SKM-1 treated with dmso at 0.1 percent for 144 hours (cell line): ENCODE results near the gene FILIP1L.

Experiments
- DNase-seq: peaks from one replicate; lab custom pipeline; 2025; ENCODE audit not compliant: unreplicated experiment; lab: John Stamatoyannopoulos, UW

Gene FILIP1L

DNA sequence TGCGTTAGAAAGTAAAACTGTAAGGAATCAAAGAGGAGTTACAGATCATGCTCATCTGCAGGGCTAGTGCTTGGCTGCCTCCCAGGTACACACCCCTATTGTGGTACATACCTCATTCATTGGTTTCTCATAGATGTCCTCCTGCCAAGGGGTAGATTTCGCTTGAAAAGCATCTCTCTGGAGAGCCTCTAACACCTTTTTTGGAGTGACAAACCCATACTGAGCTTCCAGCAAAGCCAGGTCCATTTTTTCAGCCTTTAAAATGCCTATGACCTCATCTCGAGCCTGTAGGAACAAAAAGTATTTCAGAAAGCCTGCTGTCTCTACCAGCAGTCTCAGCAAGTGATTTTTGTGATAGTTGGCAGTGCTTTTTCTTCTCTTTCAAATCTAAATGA lies 184.6 kb downstream of the FILIP1L start:
- DNase-seq = no peak

DNA sequence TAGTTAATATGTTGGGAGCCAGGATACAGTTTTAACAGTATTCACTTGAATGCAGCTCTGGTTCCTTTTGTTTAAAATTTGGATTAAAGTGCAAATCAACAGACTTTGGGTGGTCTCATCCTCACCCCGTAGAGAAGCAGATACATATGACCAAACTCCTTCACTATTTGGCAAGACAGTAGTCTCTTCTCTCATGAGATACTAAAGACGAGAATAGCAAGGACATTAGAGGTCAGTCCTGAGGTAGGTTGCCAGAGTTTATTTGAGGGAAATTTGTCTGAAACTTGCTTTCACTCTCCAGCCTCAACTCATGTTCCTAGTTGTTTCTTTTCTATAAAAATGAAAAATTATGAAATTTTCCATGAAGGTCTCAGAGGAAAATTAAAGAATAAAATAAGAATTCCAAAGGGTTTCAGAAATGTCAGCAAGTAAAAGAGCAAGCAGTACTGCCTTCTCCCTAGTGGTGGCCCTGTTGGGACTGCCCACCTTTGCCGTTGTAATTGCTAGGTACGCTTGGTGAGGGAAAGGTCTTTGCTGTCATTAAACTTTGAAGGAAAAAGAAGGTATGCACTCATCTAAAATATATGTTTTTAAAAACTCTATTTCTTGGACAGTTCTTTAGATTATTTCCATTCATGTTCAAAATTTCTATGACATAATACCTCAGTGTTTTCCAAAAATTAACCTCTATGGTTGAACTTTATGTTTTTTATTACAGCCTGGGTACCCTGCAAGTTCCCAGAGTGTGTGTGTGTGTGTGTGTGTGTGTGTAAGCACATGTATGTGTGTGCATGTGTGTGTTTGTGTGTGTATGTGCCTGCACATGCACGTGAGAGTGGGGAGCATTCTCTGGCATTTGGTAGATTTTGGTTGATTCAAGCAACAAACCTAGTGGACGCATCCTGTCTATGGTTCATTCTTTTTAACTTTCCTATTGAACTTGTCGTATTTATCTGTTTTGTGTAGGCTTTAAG lies 185.2 kb downstream of the FILIP1L start:
- DNase-seq = no peak

DNA sequence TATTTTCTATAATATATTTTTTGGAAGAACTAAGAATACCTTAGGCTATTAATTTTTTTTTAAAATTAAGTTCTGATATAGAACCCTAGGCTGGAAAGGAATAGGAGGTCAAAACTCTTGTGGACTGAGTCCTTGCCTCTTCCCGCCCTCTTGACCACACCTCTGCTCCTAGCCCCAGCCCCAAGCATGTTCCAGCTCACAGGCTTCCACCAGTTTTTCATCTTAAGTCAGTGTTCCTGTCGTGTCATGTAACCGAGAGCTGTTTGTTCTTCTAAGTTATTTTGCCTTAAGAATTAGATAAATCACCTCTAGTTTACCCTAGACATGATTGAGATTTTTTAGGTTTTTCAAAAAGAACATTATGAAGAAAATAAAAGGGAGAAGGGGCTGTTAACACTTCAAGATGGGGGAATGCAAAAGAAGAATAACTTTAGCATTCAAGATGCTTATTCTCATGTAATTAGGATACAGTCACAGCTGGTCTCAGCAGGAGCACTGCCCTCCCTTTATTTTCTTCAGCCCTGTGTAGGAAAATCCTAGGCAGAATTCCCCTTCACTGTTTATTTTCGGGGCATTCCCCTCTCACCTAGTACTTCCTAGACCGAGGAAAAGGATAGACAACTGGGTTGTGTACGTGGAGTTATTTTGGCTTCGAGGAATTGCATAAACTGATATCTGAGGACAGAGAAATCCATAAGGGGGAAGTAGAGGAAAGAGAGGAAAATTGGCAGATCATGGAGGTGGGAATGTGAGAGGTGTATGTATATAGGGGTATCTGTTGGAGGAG lies 186.4 kb downstream of the FILIP1L start:
- no peak for DNase-seq

DNA sequence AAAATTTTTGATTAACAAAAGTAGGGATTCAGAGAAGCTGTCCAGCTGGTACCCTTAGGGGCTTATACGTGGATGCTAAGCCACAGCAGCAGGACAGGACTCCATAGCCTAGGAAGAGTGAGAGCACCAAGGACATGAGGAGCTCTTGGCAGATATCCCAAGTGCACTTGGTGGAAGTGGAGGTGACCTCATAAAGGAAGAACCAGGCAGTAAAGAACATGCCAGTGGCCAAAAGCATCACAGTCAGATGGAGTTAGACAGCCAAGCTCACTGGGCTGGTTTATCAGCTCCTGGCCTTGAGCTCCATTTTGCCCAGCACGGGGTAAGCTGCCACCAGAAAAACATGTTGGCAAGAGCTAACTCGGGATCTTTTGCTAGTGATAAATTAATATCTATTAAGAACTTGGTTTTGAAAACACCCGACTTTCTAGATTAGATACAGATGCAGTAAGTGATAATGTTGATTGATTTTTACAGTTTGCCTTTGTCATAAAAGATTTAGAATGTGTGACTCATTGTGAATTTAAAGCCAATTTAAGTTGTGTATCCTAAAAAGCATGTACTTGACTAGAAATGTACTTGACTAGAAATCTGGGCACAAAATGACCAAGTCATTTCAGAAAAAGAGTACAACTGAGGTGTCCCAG lies 188.6 kb downstream of the FILIP1L start:
- DNase-seq = no peak

DNA sequence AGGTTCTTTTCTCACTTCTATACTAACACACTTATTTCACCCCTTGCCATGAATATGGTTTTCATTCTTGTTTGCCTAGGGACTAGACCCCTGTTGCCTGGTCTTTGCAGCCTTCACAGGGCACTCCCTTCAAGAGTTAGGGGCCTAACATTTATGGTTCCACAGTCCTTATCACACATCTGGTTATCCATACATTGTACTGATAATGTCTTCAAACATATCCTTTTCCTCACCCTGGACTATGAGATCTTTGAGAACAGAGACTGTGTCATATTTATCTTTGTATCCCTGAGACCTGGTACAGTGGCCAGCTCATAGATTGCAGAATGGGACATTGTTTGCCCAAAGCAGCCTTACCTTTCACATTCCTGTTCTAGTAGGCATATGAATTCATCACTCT lies 190.4 kb downstream of the FILIP1L start:
- DNase-seq = no peak

DNA sequence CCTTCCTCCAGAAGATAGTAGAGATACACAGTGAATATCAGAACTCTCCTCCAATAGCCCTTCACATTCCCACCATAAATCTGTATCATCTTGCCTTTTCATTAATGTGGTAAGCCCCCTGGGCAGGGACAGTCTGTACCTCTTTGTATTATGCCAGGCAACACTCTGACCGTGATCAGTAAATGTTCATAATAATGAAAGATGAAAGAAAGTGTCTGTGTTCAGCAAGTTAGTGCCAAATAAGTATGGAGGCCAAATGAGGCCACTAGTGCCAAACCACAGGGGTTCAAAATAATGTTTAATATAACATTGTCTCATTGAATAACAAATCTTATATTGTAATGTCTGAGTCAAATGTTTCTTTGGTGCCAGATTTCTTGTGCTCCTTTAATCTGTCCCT lies 192.3 kb downstream of the FILIP1L start:
- DNase-seq = no peak

DNA sequence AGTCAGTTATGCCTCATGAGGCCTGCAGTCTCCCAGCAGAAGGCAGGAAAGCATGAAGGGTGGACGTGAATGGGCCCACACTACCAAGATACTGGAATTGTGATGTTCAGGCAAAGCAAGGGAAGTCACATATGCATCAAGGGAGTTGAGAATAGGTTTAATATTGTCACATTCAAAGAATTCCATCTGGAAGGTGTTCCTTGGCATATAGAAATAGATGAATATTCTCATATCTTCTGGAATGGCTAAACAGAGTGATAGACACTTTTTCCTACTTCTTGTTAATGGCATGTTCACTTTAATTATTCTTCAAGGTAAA lies 193.0 kb downstream of the FILIP1L start:
- DNase-seq = no peak

DNA sequence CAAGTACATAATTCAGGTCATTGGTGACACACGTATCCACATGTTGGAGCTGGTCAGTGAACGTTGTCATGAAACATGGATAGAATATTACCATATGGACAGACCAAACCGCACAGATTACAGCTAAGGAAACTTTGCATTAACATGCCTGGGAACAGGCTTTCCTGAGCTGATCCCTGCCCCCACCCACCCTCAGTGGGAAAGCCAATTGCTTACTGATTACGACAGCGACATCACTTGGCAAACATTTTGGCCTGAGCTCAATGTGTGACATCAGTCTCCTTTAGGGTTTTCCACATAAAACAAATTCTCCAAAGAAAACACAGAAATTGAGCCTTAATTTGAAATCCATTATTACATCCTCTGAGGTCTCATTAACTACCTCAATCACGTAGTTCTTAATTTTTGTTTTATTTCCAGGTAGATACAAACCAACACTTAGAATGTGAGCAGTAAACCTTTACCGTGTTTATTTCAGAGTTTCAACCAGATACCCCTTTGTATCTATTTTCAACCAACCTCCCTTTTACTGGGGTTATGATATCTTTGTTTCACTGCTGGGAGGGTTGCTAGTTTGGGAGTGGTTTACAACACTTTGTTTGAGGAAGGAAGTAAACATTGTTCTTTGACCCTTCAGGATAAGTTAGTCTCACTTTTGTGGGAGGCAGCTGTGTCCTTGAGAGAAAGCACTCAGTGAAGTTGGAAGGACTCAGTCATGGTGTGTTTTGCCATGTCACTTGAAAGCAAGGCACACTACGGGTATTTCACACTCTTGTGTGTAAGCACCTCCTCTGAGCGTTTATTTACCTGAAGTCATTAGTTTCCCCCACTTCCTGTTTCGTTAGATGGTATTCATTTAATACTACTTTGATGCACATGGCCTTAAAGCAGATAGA lies 193.6 kb downstream of the FILIP1L start:
- DNase-seq = peak; percentile 17

DNA sequence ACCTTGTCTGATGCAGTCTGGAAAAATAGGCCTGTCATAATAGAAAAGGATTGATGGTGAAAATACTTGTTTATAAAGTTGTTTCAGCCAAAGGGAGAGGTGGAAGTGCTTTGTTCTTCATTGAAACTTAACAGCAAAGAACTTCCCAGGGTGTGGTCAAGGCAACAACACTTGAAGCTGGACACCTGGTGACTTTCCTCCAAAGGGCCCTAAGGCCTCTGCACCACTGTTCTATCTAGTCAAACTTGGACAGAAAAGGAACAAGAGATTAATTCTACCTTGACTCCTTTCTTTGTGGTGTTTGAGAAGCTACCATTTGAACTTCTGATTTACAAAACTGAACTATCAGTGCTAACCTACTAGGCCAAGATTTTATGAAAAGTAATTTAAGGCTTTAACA lies 194.6 kb downstream of the FILIP1L start:
- no peak for DNase-seq

DNA sequence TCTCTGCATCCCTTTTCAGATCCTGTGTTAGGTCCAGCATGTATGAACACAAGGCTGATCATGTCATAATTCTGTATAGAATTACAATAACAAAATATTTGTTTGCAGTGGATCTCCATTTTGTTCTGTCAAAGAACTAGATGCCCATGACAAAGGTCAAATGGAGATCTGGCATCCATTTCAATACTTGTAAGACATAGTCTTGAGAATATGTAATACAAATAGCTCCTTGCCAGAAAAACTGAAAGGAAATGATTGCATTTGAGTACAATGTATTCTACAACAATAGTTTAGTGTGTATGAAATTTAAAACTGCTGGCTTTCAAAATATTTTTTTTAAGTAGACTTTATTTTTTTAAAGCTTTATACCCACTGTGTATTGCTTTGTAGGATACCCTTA lies 195.6 kb downstream of the FILIP1L start:
- no peak for DNase-seq

DNA sequence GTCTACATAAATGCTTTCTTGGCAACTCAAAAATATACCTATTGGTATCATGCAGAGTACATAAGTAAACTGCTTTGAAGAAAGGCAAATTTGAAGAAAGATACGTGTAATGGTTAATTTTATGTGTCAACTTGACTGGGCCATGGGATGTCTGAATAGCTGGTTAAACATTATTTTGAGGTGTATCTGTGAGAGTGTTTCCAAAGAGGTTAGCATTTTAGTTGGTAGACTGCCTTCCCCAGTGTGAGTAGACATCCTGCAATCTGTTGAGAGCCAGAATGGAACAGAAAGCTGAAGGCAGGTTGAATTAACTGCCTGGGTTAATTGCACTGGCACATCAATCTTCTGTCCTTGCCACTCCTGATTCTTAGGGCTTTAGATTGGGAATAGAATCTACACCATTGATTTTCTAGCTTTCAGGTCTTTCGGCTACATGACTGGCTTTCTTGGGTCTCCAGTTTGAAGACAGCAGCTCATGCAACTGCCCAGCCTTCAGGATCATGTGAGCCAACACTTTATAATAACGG lies 198.3 kb downstream of the FILIP1L start:
- DNase-seq = no peak

DNA sequence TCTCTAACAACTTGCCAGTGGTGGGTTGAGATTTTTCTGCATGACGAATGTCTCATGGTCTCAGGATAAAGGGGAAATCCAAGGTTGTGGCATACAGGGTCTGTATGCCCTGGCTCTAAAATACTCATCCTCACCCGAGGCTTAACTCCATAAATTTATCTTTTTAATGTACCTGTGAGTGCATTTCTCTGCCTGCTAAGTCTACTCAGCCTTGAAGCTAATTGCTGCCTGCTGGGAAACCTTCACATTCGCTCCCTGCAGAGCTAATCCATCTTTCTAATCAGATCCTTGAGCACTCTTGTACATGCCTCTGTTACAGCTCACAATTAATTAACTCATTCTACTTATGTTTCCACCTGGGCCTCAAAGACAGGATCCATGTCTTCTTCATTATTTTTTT lies 202.9 kb downstream of the FILIP1L start:
- DNase-seq = no peak

DNA sequence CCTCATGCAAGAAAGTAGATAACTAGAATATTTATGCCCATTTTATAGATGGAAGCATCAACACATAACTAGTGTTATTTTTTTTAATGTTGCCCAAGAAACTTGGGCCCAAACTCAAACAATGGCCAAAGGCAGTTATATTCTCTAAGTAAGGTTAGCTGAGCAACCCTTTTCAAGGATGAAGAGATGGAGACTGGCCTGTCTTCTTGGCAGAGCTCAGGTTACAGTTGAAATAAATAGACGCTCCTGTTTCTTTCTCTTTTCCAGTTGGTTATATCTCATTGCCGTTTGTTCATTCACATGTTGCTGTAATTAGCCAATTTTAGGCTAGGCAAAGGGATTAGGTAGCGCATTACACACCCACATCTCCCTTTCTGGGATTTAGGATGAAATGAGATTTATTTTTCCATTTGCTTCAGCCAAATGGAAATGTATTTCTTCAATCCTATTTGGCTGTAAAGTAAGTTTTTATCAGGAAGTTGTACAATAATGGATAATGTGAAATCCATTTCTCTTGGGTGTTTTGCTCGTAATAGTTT lies 203.5 kb downstream of the FILIP1L start:
- no peak for DNase-seq

DNA sequence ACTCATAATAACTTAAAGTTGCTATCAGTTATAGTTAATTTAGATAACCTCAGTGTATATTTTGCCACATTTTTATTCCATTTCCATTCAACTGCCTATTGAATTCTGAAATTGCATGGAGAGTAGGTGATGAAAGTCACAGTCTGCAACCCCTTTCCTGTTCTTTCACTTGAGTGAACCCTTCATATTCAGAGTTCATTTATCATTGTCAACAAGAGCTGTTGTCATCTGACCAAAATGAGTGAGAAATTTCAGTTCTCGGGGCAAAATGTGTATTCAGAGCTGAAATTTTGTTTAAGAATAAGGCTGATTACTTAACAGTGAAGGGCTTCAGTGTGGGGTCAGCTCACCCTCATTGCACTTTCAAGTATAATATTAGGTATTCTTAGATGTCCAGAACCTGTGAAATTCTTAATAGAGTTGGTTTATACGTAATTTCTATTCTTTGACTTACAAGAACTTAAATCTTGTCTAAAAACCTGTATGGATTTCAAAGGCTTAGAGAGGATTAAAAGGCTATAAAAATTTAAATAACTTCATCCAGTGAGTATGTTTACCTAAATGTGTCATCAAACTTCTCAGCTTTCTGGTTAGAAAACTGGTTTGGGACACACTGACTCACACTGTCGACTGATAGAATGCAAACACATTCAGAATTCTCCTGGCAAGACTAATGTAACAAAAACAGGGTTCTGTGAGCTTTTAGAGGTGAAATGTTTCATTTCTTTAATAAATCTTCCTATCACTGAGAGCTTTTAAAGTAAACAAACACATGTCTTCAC lies 204.4 kb downstream of the FILIP1L start:
- no peak for DNase-seq

DNA sequence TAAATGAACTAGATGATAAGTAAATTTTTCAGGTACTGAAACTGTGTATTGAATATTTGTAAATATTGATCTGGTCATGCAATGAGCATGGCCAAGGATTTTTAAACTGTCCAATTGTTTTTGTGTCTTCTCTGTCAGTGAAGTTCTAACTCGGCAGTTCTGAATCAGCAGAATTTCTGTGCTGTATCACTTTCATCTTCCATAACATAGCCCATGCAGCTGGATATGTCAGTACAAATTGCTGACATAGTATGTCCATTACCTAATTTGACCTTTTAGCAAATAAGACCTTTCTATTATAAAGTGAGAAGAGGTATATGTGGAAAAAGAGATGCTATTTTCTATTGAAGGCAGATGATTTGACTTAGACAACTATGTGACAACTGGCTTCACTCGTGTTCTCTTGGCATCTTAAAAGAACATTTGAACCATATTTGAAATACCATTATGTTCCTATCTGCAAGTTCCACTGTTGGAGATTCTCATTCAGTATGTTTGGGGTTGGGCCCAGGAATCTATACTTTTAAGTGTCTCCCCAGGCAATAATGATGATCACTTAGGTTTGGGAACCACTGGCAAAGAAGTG lies 206.2 kb downstream of the FILIP1L start:
- no peak for DNase-seq

DNA sequence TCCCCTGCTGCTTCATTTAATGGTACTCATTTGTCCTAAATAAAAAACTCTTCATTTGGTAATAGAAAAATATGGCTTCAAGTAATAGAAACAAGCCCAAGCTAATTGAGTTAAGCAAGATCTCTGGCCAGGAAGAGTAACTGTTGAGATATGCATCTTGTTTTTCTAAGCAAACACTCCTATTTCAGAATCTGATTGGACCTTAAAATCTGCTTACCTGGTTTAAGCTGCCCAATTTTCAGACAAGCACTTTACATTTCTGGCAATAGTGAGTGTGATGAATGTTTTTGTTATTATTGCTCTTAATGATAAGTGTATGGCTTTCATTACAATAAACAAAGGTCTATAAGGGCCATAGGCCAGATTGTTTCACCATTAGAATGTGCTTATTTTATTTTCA lies 210.4 kb downstream of the FILIP1L start:
- DNase-seq = no peak

DNA sequence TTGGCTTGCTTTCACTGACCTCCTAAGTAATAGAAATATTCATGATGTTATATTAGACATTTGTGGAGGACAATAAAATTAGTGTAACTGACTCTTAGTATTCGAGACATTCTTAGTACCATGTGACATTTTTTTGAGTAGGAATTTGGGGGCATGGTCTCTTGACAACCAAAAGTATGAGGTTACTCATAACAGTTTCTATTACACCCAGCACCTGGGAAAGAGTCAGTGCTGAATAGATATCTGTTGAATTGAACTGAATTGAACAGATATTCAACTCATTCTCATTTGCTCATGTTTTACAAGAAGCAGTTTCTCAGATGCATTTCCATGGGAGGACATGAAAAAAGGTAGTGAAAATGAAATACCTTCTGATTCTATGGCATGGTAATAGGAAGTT lies 212.2 kb downstream of the FILIP1L start:
- DNase-seq = no peak

DNA sequence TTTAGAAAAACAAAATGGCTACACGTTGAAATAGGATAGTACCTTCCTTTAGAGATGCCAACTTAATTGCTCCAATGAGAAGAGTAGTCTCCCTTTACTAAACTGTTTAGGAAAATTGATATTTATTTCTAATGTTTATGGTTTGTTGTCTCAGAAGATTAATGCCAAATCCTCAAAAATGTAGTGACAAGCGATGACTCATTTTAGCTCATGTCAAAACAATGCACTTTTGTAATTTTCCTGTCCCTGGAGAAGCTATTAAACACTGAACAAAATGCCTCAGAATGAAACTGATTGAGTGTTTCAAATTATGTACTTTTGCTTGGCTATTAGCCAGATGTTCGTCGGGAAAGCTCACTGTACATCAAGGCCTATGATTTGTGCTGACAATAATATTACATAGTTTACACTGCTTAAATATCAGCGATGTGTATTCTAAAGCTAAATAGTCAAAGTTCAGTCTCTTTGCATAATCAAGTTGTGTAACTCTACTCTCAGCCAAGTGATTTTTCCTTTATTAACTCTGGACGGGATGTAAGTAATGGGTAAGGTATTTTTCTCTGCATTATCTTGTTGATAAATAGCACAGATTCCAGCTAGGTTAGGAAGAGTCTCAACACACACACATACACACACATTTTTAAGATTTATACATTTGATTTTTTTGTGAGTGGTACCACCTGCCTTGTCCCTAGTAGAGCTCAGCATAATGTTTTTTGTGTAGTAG lies 212.9 kb downstream of the FILIP1L start:
- DNase-seq = no peak

DNA sequence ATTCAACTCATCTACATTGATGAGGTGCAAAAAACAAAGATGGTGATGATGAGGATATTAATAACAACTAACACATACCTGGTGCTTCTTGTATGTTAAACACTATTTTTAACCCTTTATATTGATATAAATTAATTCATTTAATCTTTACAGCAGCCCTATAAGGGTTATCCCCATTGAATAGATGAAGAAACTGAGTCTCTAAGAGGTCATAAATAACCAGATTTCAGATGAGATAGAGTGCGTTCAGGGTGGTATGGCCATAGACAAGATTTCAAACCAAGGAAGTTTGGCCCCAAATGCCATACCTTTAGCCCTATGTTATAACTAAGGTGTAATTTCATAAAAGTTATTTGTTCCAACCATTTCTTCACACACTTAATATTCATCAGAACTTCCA lies 214.1 kb downstream of the FILIP1L start:
- no peak for DNase-seq
